GM19023 (cell line): ENCODE data around the gene SBF1.

Source experiments
- ATAC-seq: cut with Tn5 transposase; IDR thresholded peaks from one replicate; pipeline ENCODE4 v1.9.1; 2021; ENCODE audit warnings: mild to moderate bottlenecking, moderate library complexity; ENCODE audit not compliant: unreplicated experiment

Gene SBF1

GRCh38 chr22:50467773-50468440 lies 6.9 kb downstream of the SBF1 start:
- ATAC-seq = no peak

- no peak for ATAC-seq
Measured at GRCh38 chr22:50467341-50467740, 7.5 kb downstream of the SBF1 start.

GRCh38 chr22:50465066-50465930 lies 9.5 kb downstream of the SBF1 start:
- ATAC-seq = no peak

- ATAC-seq = no peak
Measured at GRCh38 chr22:50464451-50464850, 10.4 kb downstream of the SBF1 start.

GRCh38 chr22:50463188-50463900 lies 11.5 kb downstream of the SBF1 start:
- ATAC-seq = no peak

GRCh38 chr22:50461979-50462540 lies 12.8 kb downstream of the SBF1 start:
- no peak for ATAC-seq

GRCh38 chr22:50461536-50461935 lies 13.3 kb downstream of the SBF1 start:
- ATAC-seq = no peak

- ATAC-seq = no peak
Measured at GRCh38 chr22:50460938-50461337, 13.9 kb downstream of the SBF1 start.

GRCh38 chr22:50459496-50460140 lies 15.2 kb downstream of the SBF1 start:
- ATAC-seq = no peak

GRCh38 chr22:50459016-50459415 lies 15.8 kb downstream of the SBF1 start:
- ATAC-seq = no peak

- ATAC-seq = no peak
Measured at GRCh38 chr22:50456466-50457234, 18.2 kb downstream of the SBF1 start.

- no peak for ATAC-seq
Measured at GRCh38 chr22:50456026-50456425, 18.8 kb downstream of the SBF1 start.

GRCh38 chr22:50455201-50455600 lies 19.6 kb downstream of the SBF1 start:
- ATAC-seq = no peak

- no peak for ATAC-seq
Measured at GRCh38 chr22:50454556-50455075, 20.2 kb downstream of the SBF1 start.

- ATAC-seq = no peak
Measured at GRCh38 chr22:50452649-50453048, 22.2 kb downstream of the SBF1 start.

- no peak for ATAC-seq
Measured at GRCh38 chr22:50447576-50448551, 27.0 kb downstream of the SBF1 start.

GRCh38 chr22:50446708-50447575 lies 27.9 kb downstream of the SBF1 start:
- no peak for ATAC-seq
